Endothelial cell of umbilical vein (primary cell): Measurements from ENCODE around the gene PLA2G1B. TPM values are rescaled to one million over a fixed set of nuclear protein-coding genes. Genes with fewer than 3 reads are reported as not detected.

Experiments used
- BruUV-seq: library from RNA; stranded (reverse); fragments of 400-500 nt; replicated peaks from 2 replicates; lab custom pipeline; 2021; lab: Mats Ljungman, UMichigan
- CTCF ChIA-PET: fragments of 300-600, 350-600 bp; sonication (Branson Sonifier 250); formaldehyde crosslinking; loops from one replicate; lab custom pipeline; 2021; ENCODE audit warnings: antibody characterized with exemption, inconsistent platforms; lab: Charles Lee
- POLR2A ChIA-PET: fragments of 300-600, 350-600 bp; sonication (Branson Sonifier 250); formaldehyde crosslinking; loops from one replicate; lab custom pipeline; 2021; ENCODE audit warnings: antibody characterized with exemption, inconsistent platforms; lab: Charles Lee
- DNase-seq: peaks from one replicate; pipeline ENCODE4 v3.0.0-alpha.2; 2011; ENCODE audit warnings: low read depth, low spot score
- FAIRE-seq: peaks from 2 replicates; lab custom pipeline; 2011; peaks lifted over from hg19 to GRCh38; lab: Jason Lieb, UNC
- H2AFZ ChIP-seq: 2 replicates; pipeline ENCODE4 v1.6.0; 2012; ENCODE audit warnings: low read depth, low read length, control low read depth, inconsistent platforms
- H3K27ac ChIP-seq: 2 replicates; pipeline ENCODE4 v1.5.1; 2011; ENCODE audit warnings: low read depth, mild to moderate bottlenecking, control low read depth, low read length, moderate library complexity; ENCODE audit not compliant: insufficient read depth
- H3K27me3 ChIP-seq, 2 experiments: 2 replicates each; pipeline versions ENCODE4 v1.6.0 to v1.6.1; 2011; ENCODE audit warnings: low read length in 2 of 2, mixed read lengths in 1 of 2; ENCODE audit not compliant: control insufficient read depth in 2 of 2, insufficient read depth in 2 of 2
- H3K36me3 ChIP-seq, 2 experiments: 2 replicates in 1 of 2; 3 replicates in 1 of 2; pipeline ENCODE4 v1.5.1; 2011; ENCODE audit warnings: low read length in 2 of 2, mild to moderate bottlenecking in 1 of 2, moderate library complexity in 1 of 2; ENCODE audit not compliant: control insufficient read depth in 2 of 2, insufficient read depth in 2 of 2; ENCODE audit errors: extremely low read depth in 1 of 2
- H3K4me1 ChIP-seq: 3 replicates; pipeline ENCODE4 v1.5.1; 2011; ENCODE audit warnings: mild to moderate bottlenecking, low read length; ENCODE audit not compliant: control insufficient read depth, insufficient read depth; ENCODE audit errors: extremely low read depth
- H3K4me2 ChIP-seq: 2 replicates; pipeline ENCODE4 v1.6.1; 2011; ENCODE audit warnings: low read length, control low read depth, mixed read lengths; ENCODE audit not compliant: insufficient read depth
- H3K4me3 ChIP-seq, 3 experiments: fragments of 200-600 bp in 1 of 3; sonication (generic), shearing (Covaris generic) in 1 of 3; replicated peaks in 1 of 3; 2 replicates each; pipeline ENCODE4 v1.5.1; 2011 to 2016; ENCODE audit warnings: control low read depth in 3 of 3, low read length in 3 of 3, mild to moderate bottlenecking in 2 of 3, inconsistent platforms in 1 of 3, low read depth in 1 of 3, moderate library complexity in 1 of 3; ENCODE audit not compliant: insufficient read depth in 1 of 3
- H3K79me2 ChIP-seq: 2 replicates; pipeline ENCODE4 v1.6.0; 2012; ENCODE audit warnings: low read length, inconsistent platforms; ENCODE audit not compliant: control insufficient read depth, insufficient read depth
- H3K9ac ChIP-seq: replicated peaks from 2 replicates; pipeline ENCODE3; 2011; ENCODE audit warnings: low read length, control low read depth; ENCODE audit not compliant: insufficient read depth; ENCODE audit errors: extremely low read depth
- H3K9me1 ChIP-seq: replicated peaks from 3 replicates; pipeline ENCODE4 v1.6.0; 2011; ENCODE audit warnings: mild to moderate bottlenecking, low read length; ENCODE audit not compliant: control insufficient read depth, insufficient read depth; ENCODE audit errors: extremely low read depth
- H3K9me3 ChIP-seq: replicated peaks from 2 replicates; pipeline ENCODE4 v1.5.1; 2012; ENCODE audit warnings: low read length, inconsistent platforms; ENCODE audit not compliant: control insufficient read depth, insufficient read depth
- H4K20me1 ChIP-seq: replicated peaks from 2 replicates; pipeline ENCODE3; 2011; ENCODE audit warnings: mild to moderate bottlenecking, low read length; ENCODE audit not compliant: control insufficient read depth, insufficient read depth; ENCODE audit errors: extremely low read depth
- EZH2 ChIP-seq: IDR thresholded peaks from 2 replicates; pipeline ENCODE4 v1.6.1; 2012; ENCODE audit warnings: borderline replicate concordance, low read depth, mild to moderate bottlenecking, moderate library complexity, low read length, inconsistent platforms; ENCODE audit not compliant: severe bottlenecking
- GATA2 ChIP-seq: IDR thresholded peaks from 2 replicates; pipeline ENCODE4 v1.7.0; 2011; ENCODE audit warnings: low read depth, mild to moderate bottlenecking, moderate library complexity, mixed read lengths, low read length; ENCODE audit not compliant: insufficient read length, insufficient read depth
- JUN ChIP-seq: IDR thresholded peaks from 2 replicates; pipeline ENCODE4 v1.6.1; 2011; ENCODE audit warnings: borderline replicate concordance, low read depth; ENCODE audit not compliant: insufficient read length, insufficient read depth
- POLR2A ChIP-seq: IDR thresholded peaks from 2 replicates; pipeline ENCODE4 v1.6.1; 2012; ENCODE audit warnings: low read depth, mild to moderate bottlenecking, control low read depth, low read length
- POLR2AphosphoS5 ChIP-seq: IDR thresholded peaks from 2 replicates; pipeline ENCODE4 v1.6.1; 2012; ENCODE audit warnings: low read depth, mild to moderate bottlenecking, control low read depth, low read length, moderate library complexity; ENCODE audit not compliant: insufficient read depth
- dilution Hi-C: fragments of 300-500 bp; cut with MboI; formaldehyde crosslinking; loops from one replicate; pipeline ENCODE4 v1.15.0; 2019; ENCODE audit warnings: low sequenced_read_pairs; ENCODE audit not compliant: extremely low pct_ligation_motif_present
- intact Hi-C: fragments of 100-400 bp; cut with micrococcal nuclease; formaldehyde crosslinking; loops from one replicate; pipeline ENCODE4 v1.10.0; 2022
- polyA plus RNA-seq, 4 experiments: library from polyadenylated mRNA; depleted of rRNA in 3 of 4; stranded (reverse) in 3 of 4; unstranded in 1 of 4; fragments of >200 nt; gene quantifications; 2 replicates each; pipeline versions ENCODE4 v1.2.1 to v1.2.3, GENCODE V29; 2011 to 2012; ENCODE audit warnings: missing spikeins in 1 of 4
- total RNA-seq: library from RNA; stranded (reverse); gene quantifications from 2 replicates; pipeline ENCODE4 v1.2.3, GENCODE V29; 2021
- TF ChIP-seq, protein P1 (sequence below), 2 donors: IDR thresholded peaks; 1 replicate in 1 of 2; 2 replicates in 1 of 2; pipeline ENCODE4 v1.5.1; 2011; ENCODE audit warnings: low read length in 2 of 2, mild to moderate bottlenecking in 2 of 2, moderate library complexity in 2 of 2, control low read depth in 1 of 2, inconsistent platforms in 1 of 2, low read depth in 1 of 2; ENCODE audit not compliant: insufficient read depth in 1 of 2; ENCODE audit errors: extremely low read depth in 1 of 2
- TF ChIP-seq, protein P2 (sequence below): IDR thresholded peaks from 2 replicates; pipeline ENCODE4 v1.6.1; 2011; ENCODE audit not compliant: insufficient read depth, insufficient read length

PLA2G1B gene
- total and polyA plus RNA-seq, 2 donors (not counting 3 experiments of a cell fraction or from before 2014, with no cell fraction given): not detected

DNA sequence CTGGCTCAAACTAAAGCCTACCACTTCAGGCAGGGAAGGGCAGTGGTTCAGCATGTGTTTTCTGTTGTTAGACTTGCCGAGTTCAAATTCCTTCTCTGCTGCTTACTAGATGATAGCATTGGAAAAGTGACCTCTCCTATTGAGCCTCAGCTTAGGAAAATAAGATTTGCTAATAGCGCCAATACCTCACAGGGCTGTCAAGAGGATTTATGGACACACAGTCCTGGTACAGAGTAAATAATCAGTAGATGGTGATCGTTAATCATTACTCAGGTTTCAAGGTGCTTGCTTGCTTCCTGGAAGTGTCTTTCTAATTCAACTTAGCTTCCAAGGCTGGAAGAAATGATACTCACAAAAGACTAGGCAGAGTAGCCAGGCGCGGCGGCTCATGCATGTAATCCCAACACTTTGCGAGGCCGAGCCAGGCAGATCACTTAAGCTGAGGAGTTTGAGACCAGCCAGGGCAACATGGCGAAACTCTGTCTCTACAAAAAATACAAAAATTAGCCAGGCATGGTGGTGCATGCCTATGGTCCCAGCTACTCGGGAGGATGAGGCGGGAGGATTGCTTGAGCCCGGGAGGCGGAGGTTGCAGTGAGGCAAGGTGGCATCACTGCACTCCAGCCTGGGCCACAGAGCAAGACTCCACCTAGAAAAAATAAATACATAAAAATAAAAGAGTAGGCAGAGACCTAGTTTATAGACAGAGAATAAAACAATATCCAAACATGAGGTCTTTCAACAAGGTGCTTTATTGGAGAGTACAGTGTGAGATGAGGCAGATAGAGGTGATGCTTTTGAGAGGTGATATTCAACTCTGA is 6.0 kb downstream of the PLA2G1B start:
- peaks cover 0 to 6% of the 10 kb centered on the region in 2 experiments for H3K27me3 ChIP-seq
- H3K4me3 ChIP-seq: no peak overlapping the region
- DNase-seq: no peak
- ChIA-PET POLR2A (no interaction called here), CTCF (interaction anchor here (0.9 to 1.8 kb wide), 4 partner anchors 7 to 105 kb away, joined by 3 to 12 read pairs (median 4); partner anchors contain the start of gene SIRT4)
- peaks cover 9% of the 10 kb centered on the region for H3K4me1 ChIP-seq
- no peaks in the 10 kb centered on the region for H3K79me2 ChIP-seq
- dilution Hi-C loops: no loop called here
- BruUV-seq: no TSS peak
- H3K36me3 ChIP-seq: no peaks in the 10 kb centered on the region
- H3K9ac ChIP-seq: no peak overlapping the region
- H3K9me1 ChIP-seq: no peaks in the 10 kb centered on the region
- TF ChIP-seq GATA2 (no peak), EZH2 (no peak), JUN (no peak), POLR2AphosphoS5 (no peak), POLR2A (no peak)
- TF ChIP-seq, protein P1, sequence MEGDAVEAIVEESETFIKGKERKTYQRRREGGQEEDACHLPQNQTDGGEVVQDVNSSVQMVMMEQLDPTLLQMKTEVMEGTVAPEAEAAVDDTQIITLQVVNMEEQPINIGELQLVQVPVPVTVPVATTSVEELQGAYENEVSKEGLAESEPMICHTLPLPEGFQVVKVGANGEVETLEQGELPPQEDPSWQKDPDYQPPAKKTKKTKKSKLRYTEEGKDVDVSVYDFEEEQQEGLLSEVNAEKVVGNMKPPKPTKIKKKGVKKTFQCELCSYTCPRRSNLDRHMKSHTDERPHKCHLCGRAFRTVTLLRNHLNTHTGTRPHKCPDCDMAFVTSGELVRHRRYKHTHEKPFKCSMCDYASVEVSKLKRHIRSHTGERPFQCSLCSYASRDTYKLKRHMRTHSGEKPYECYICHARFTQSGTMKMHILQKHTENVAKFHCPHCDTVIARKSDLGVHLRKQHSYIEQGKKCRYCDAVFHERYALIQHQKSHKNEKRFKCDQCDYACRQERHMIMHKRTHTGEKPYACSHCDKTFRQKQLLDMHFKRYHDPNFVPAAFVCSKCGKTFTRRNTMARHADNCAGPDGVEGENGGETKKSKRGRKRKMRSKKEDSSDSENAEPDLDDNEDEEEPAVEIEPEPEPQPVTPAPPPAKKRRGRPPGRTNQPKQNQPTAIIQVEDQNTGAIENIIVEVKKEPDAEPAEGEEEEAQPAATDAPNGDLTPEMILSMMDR (IDR thresholded peaks at IDR 0.05; ENCODE audit: extremely low read depth in 1 of 2, insufficient read depth in 1 of 2, low read depth in 1 of 2, low read length in 2 of 2): no peak
- TF ChIP-seq, protein P2, sequence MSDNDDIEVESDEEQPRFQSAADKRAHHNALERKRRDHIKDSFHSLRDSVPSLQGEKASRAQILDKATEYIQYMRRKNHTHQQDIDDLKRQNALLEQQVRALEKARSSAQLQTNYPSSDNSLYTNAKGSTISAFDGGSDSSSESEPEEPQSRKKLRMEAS: no peak
- no peak overlapping the region for H2AFZ ChIP-seq
- H4K20me1 ChIP-seq: no peaks in the 10 kb centered on the region
- no peak overlapping the region for H3K4me2 ChIP-seq
- no peak overlapping the region for H3K27ac ChIP-seq
- intact Hi-C loops: no loop called here
- no peaks in the 10 kb centered on the region for H3K9me3 ChIP-seq
- no peak for FAIRE-seq
